Stimulated activated CD4-positive, alpha-beta T cell treated with anti-CD3 and anti-CD28 coated beads, Interleukin-4, amount 100 ng/mL, for 48 hours (primary cell): ENCODE measurements around the gene NUTM2E.
A peak's percentile ranks its signal among the peaks of the same experiment; 100 is the strongest.
"Not testable (repeated sequence)": the region's sequence is repeated elsewhere in the genome, so short reads cannot be mapped to it uniquely, and the experiment has no call there.

Experiments used
- DNase-seq, 2 donors: peaks; one replicate each; pipeline ENCODE4 v3.0.0-alpha.2; 2020; ENCODE audit warnings: low read depth in 2 of 2

Gene NUTM2E, protein sequence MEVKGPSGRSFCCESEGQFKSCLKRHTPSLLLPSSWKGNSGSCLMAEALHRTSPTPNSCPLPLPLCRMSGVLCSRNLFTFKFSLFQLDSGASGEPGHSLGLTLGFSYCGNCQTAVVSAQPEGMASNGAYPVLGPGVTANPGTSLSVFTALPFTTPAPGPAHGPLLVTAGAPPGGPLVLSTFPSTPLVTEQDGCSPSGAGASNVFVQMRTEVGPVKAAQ (N-terminal part only)

DNA sequence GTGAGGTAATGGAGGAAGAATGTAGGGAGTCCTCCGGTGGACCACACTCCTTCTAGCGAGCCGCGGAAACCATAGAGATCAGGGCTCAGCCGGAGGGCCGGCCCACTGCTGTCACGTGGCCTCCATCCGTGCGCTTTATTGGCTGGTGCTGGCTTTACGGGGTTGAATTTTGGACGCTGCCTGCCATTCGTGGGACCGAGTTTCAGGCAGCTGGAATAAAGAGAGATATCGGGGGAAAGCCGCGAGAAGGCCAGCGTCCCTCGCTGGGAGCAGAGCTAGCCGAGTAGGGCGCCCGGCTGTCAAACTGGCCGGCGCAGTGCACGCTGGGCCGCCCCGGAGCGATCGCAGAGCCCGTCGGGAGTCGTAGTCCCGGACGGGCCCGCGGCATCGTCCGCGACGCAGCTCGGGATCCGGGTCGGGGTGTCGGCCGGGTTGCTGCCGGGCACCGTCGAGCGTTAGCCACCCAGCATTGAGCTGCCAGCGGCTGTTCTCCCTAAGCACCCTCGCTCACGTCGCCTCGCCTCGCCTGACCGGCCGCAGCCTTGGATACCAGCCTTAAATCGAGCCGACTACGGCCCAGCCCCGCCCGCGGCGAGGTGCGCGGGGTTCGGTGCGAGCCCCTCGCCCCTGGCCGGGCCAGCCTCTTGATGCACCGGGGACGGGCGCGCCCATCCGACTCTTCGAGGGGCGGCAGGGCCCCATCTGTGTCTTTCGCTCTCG is at the start of gene NUTM2E:
Gene NUTM2E, plus strand, starts transcription at position 244 of the 720 bp plus-strand sequence. CDS start 15,002 bp downstream, outside the sequence.
- peak; percentile 54 to 60 for DNase-seq

DNA sequence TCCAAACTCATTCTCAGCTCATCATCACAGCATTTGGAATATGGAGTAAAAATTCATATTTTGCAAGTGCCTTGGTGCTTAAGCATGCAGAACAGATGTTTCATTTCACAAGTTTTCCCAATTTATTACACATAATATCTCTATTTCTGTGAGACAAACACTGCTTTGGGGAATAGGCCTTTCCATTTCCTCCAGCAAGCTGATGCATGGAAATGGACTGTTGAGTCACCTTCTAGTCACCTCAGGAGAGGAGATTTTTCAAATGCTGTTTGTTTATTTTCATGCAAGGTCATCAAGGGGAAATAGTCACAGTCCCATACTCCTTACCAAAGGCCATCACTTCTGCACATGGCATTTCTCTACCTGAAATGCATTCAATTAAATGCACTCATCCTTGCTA is 48.5 kb upstream of the NUTM2E start:
- not testable (repeated sequence) for DNase-seq

DNA sequence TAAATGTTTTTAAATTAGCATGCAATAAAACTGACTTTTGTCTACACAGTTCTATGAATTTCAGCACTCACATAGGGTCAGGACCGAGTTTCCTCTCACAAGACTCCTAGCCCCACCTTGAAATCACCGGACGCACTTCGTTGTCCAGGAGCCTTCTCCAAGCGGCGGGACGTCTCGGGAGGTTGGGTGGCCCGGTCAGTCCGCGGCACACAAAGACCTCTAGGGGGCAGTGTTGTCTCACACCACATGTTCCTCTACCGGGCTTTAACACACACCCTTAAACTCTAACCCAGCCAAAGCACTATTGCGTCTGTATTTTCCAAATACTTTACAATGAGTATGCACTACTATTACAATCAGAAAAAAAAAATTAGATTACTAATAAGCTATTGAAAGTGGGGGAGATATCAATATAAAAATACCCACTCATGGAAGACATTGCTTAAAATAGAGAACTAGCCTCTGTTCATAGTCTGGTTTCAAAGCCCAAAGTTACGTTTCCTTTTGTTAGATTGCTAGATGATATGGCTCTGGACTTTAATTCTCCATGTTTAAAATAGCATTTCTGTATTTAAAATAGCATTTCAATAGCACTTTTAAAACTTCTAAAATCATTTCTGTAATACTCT is 47.1 kb upstream of the NUTM2E start:
- peak; percentile 31 for DNase-seq

DNA sequence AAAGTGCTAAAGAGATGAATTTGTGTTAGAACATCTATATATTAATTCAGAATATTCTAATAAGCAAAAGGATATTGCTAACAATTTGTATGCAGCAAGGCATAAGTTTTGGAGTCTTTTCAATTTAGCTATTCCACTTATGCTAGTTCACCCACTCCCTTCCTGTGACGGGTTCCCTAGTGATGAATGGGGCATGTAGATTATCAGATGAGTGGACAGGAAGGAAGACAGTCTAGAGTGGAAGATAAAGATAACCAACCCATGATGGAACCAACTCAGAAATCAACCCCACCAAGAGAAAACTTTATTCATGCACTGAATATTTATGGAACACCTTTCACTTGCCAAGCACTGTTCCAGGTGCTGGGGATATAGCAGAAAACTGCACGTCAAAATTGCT is 46.5 kb upstream of the NUTM2E start:
- not testable (repeated sequence) for DNase-seq

DNA sequence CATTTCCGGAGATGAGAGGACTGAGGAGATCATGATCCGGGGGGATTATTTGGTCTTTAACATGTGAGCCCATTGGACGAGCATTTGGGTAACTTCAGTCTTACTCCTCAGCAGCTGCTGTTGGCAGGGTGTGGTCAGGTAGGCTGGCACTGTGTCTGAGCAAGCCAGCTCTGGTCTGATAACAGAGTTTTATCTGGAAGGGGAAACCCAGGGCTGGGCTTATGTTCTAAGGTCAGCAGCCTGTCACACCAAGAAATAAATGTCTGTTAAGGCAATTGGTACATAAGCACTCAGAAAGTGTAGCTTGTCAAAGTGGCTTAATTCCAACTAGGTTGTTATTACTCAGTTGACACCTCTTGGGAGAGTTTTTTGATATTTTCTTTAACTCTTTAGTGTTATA is 45.0 kb upstream of the NUTM2E start:
- DNase-seq = not testable (repeated sequence)

DNA sequence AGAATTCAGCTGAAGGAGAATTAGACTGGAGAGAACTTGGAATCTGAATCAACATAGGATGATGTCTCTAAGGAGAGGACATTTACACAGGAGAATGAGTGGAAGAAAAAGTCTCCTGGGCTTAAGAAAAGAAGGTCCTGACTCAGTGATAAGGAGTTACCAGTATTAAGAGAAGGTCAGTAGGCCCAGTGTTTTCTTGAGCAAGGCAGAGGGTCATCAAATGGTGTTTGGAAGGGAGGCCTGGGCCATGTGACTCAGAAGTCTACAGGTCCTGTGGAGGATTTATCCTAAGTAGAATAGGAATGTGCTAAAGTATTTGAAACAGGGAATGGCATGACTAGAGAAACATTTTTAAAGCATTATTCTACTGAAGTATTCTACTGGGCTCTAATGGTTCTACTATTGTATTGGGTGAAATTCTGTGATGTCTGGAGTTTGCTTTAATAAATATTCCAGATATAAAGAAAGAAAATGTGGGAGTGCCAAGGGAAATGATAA is 39.0 kb upstream of the NUTM2E start:
- not testable (repeated sequence) for DNase-seq

DNA sequence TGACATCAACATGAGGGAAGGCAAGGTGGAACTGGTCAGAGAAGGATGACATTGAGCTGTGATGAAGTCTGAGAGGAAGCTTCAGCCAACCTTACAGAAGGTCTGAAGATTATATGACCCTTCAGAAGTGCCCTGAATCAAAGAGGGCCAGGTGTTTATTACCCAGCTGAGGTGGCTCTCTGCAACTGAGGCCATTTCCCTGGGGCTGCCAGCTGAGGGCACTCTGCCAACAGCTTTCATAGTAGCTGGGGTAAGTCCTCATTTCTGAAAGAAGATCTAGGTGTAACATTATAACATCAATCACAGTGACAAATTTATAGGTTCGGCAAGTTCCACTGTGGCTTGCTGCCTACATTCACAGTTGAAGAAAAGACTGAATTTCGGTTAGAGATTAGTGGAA is 37.2 kb upstream of the NUTM2E start:
- DNase-seq = not testable (repeated sequence)

DNA sequence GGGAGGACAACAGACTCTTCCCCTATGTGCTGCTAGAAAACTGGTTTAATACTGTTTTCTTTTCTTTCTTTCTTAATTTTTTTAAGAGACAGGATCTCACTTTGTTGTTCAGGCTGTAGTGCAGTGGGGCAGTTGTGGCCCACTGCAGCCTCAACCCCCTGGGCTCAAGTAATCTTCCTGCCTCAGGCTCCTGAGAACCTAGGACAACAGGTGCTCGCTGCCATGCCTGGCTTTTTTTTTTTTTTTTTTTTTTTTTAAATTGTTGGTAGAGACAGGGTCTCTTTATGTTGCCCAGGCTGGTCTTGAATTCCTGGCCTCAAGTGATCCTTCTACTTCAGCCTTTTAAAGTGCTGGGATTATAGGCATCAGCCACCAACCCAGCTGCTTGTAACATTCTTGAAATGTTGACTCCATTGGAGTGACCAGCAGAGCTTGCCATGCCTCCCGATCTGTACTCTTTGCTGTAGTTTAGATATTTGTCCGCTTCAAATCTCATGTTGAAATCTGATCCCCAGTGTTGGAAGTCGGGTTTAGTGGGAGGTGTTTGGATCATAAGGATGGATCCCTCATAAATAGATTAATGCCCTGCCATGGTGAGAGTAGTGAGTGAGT is 34.5 kb upstream of the NUTM2E start:
- not testable (repeated sequence) for DNase-seq

DNA sequence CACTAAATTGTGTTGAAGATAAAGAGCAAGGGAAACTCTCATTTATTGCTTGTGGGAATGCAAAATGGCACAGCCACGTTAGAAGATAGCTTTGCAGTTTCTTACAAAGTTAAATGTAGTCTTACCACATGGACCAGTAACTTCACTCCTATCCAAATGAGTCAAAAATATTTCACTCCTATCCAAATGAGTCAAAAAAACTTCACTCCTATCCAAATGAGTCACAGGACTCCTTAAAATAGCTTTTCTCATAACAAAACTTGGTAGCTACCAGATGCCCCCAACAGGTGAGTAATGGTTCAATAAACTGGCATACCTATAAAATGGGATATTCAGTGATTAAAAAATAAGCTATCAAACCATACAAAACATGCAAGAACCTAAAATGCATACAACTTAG is 27.2 kb upstream of the NUTM2E start:
- not testable (repeated sequence) for DNase-seq

DNA sequence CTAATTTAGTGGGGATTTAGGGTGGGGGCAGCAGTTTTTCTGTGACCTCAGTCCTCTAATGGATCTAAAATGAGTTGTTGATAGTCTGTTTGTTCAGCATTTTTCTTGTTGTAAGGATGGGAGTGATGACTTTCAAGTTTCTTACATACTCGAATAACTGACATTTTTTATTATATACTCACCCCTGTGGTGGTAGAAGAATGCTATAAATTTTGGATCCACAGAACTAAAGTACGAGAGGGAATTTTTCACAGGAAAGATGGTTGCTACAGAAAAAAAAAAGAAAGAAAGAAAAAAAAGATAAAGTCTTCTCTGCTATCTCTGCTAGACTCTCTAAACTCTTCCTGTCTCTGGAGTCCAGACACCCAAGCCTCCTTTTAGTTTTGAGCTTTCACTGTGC is 20.7 kb upstream of the NUTM2E start:
- not testable (repeated sequence) for DNase-seq

DNA sequence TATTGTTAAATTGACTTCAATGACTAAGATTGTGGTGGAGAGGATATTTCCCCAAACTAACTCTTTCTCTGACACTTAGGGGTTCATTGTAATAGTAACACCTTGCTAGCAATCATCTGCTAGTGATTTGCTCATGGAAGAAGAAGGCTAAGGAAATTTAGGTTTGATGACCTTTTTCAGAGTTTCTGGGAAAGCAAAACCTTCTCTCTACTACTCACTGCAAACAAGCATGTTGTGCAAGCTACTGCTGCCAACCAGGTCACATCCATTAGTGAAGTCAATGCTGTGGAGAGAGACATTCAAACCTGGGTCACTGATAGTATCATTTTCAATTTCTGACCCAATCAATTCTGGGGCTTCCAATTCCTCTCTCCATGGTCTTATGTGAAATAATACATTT is 14.6 kb upstream of the NUTM2E start:
- not testable (repeated sequence) for DNase-seq

DNA sequence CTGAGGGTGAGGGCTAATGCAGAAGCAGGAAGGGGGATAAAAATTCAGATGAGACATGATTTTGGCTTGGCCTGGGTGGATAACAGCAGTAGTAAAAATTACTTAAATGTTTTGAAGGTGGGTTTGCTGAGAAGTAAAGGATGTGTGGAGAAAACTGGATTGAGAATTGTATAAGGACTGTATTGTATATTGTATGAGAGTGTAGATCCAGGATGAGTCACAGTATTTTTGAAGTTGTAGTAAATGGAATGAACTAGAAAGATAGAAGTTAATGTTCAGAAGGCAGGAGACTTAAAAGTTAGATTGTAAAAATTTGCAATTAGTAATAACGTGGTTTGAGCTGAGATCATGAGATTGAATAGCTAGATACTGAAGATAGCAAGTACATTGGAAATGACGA is 10.2 kb upstream of the NUTM2E start:
- not testable (repeated sequence) for DNase-seq

DNA sequence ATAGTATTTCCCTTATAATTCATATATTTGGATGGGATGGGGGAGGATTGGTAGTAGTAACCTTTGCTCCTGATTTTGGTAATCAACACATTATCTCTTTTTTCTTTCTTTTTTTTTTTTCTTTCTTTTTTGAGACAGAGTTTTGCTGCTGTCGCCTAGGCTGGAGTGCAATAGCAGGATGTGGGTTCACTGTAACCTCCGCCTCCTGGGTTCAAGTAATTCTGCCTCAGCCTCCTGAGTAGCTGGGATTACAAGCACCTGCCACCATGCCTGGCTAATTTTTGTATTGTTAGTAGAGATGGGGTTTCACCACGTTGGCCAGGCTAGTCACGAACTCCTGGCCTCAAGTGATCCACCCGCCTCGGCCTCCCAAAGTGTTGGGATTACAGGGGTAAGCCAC is 3.2 kb upstream of the NUTM2E start:
- DNase-seq = not testable (repeated sequence)

DNA sequence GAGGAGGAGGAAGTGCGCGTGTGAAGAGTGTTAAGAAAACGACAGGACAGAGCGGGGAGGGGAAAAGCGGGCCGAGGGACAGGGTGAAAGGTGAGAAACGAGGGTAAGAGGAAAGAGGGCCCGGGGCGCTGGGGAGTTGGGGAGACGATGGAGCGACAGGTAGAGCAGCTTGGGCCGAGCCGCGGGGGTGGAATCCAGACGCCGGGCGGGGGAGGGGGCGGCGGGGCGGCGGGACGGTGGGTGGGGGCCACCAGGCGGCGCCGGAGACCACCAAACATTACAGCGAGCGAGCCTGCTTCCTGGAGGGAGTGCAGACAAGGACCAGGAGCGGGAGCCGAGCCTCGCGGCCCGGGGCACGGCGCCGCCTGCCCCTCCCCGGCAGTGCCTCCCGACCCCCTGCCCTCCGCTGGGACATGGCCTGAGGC is 940 bp upstream of the NUTM2E start:
- not testable (repeated sequence) for DNase-seq

DNA sequence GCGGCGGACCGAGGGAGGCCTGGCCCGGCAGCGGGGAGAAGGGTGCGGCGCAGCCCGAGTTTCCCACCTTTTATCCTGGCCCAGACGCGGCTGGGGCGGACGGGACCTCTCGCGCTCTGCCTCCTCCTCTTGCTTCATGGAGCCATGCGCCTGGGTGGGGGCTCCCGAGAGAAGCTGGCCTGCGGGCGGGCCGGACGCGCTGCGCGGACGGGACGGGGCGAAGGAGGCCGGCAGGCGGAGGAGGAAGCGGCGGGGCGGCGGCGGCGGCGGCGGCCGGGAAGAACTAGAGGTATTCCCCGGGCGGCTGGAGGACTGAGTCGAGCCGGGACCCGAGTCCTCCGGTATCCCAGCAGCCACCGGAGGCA is 426 bp upstream of the NUTM2E start:
- peak; percentile 4 to 29 for DNase-seq

DNA sequence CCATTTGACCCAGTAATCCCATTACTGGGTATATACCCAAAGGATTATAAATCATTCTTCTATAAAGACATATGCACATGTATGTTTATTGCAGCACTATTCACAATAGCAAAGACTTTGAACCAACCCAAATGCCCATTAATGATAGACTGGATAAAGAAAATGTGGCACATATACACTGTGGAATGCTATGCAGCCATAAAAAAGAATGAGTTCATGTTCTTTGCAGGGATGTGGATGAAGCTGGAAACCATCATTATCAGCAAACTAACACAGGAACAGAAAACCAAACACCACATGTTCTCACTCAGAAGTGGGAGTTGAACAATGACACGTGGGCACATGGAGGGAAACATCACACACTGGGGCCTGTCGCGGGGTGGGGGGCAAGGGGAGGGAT is 7.3 kb downstream of the NUTM2E start:
- not testable (repeated sequence) for DNase-seq

DNA sequence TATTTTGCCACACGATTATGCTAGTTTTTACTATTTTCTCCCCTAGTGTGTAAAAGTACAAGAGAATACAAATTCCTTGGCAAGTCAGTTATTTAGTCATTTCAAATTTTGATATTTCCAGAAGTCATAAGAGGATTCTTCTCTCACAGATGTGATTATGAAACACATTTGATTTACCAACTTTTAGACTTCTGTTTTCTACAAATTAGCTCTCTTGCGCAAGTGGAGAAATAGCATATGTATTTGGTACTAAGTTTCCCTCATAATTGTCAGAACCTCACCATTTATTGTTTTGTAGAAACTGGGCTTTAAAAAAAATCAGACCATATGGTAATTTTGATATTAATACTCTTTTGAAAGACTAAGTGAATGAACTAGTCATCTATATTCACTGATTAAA is 9.4 kb downstream of the NUTM2E start:
- DNase-seq = not testable (repeated sequence)

DNA sequence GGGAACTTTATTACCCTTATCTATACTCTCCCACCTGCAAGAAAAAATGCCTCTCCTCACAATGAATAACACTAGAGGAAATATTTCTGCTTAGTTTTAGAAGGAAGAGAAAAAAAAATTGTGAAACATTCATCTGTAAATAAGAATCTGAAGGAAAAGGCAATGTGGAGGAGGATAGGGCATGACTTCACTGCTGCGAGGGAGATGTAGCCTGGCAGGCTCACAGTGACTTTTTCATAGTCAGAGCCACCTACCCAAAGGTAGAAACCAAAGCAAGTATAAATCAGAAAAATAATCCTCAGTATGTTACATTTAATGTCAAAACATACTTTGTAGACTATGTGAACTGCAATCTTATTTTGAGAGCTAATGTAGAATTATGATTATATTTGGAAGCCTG is 10.4 kb downstream of the NUTM2E start:
- DNase-seq = not testable (repeated sequence)

DNA sequence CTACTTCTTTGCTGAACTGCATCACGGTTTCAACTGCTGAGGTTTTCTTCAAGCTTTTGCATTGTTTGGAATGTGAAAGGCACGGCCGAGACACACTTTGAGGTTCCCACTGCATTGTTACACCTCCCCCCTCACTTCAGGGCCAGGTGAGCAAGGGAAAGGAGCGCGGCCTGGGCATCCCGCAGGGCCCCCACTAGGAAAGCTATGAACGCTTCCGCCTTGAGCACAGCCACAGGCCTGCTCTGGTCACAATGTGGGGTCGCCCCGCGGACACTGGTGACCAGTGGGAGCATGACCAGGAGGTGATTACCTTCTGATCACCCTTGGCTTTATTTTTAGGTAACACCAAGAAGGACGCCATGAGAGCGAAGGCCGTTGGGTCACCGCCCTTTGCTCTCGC is 11.9 kb downstream of the NUTM2E start:
- not testable (repeated sequence) for DNase-seq

DNA sequence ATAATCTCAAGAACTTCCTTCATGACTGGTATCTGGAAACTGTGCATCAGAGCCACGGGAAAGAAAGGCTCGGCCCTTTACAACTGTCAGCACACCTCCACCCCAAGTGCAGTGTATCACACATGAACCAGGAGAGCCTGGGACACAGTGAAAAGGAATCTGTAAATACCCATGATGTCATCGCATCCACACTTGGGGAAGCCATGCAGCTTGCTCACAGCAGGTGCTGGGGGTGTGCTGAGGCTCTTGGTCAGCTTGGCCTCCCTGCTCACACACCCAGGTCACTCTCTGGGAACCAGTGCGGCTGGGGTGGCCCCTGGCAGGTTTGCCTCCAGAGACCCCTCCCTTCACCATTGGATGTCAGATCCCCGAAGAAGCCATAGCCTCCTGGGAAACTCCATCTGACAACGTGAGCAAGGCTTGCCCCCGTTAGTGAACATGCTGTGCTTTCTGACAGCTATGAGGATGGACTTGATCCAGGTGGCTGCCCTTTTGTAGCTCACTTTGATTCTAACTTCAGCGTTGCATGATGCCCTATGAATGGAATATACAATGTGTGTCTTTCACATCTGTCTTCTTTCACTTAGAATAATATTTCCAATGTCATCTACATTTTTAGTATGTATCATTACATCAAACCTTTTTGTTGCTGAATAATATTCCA is 26.8 kb downstream of the NUTM2E start:
- DNase-seq = not testable (repeated sequence)

DNA sequence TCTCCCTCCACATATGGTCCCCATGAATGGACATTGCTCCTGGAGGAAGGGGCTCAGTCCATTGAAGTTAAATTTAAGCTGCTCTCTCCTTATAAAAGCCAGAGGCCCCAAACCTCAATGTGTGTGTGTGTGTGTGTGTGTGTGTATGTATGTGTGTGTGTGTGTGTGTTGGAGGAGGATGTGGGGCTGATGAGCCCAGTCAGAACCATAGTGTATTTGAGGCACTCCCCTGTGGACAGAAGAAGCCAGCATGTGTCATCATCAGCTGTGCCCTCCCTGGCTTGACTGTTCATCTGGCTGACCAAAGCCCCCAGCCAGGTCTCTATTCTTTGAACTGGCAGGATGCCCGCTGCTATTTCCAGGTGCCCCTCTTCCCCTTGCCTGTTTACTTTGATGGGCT is 35.7 kb downstream of the NUTM2E start:
- DNase-seq = not testable (repeated sequence)

DNA sequence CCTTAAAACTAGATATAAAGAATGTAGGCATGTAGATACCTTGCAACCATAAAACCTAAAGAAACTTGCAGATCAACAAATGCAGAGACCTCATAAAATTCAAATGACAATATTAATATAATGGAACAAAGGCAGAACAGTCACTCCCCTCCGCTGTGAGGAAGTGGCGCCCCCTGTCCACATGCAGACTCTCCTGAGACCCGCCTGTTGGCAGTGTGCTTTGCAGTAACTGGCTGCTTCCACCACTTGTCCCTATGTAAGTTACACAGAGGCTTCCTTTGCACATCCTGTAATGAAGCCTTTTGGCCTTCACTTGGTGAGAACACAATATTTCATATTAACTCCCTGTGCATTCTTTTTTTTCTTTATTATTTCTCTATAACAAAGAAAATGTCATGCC is 36.3 kb downstream of the NUTM2E start:
- not testable (repeated sequence) for DNase-seq
